Measurements from ENCODE around the gene L3MBTL3. TPM values are rescaled to one million over a fixed set of nuclear protein-coding genes. Genes with fewer than 3 reads are reported as not detected.

Gene L3MBTL3
- polyA plus RNA-seq, 1 of the 3 experiments (the other 2 are of a cell fraction), result 12.6 TPM

DNA sequence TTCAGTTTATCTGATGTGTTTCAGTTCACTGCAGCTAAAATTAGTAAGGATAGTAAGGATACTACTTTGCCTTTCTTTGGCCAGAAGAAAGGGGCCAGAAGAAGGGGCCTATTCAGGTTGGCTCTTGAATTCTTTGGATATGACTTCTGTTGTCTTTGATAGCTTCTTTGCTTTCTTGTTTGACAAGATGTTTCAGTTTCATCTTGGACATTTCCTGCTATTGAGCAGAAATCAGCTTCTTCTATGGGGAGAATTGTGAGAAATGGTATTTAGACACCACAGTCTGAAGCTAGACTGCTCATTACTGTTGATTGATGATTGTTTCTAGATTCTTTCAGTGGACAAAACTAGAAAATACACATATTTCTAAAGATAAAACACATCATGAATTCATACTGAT lies 23.2 kb downstream of the L3MBTL3 start (continued):
- TF ChIP-seq EP300 (IDR thresholded peaks at IDR 0.05; ENCODE audit: borderline replicate concordance in 1 of 2, low read depth in 1 of 2, low read length in 1 of 2), result no peak
- no peak for TF ChIP-seq CHD2 (IDR thresholded peaks at IDR 0.05; ENCODE audit: low read length, partially characterized antibody)
- TF ChIP-seq, protein P1, sequence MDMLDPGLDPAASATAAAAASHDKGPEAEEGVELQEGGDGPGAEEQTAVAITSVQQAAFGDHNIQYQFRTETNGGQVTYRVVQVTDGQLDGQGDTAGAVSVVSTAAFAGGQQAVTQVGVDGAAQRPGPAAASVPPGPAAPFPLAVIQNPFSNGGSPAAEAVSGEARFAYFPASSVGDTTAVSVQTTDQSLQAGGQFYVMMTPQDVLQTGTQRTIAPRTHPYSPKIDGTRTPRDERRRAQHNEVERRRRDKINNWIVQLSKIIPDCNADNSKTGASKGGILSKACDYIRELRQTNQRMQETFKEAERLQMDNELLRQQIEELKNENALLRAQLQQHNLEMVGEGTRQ (IDR thresholded peaks at IDR 0.05; ENCODE audit: borderline replicate concordance, low read depth, low read length), result no peak
- TF ChIP-seq, protein P2, sequence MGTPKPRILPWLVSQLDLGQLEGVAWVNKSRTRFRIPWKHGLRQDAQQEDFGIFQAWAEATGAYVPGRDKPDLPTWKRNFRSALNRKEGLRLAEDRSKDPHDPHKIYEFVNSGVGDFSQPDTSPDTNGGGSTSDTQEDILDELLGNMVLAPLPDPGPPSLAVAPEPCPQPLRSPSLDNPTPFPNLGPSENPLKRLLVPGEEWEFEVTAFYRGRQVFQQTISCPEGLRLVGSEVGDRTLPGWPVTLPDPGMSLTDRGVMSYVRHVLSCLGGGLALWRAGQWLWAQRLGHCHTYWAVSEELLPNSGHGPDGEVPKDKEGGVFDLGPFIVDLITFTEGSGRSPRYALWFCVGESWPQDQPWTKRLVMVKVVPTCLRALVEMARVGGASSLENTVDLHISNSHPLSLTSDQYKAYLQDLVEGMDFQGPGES (IDR thresholded peaks at IDR 0.05; ENCODE audit: low read depth, low read length), result no peak
- TF ChIP-seq TAF1 (IDR thresholded peaks at IDR 0.05; ENCODE audit: borderline replicate concordance, low read depth, low read length), result no peak
- no peak for TF ChIP-seq EZH2phosphoT487 (IDR thresholded peaks at IDR 0.05; ENCODE audit: borderline replicate concordance, low read depth)
- TF ChIP-seq FOXM1 (IDR thresholded peaks at IDR 0.05; ENCODE audit: low read depth), result no peak

DNA sequence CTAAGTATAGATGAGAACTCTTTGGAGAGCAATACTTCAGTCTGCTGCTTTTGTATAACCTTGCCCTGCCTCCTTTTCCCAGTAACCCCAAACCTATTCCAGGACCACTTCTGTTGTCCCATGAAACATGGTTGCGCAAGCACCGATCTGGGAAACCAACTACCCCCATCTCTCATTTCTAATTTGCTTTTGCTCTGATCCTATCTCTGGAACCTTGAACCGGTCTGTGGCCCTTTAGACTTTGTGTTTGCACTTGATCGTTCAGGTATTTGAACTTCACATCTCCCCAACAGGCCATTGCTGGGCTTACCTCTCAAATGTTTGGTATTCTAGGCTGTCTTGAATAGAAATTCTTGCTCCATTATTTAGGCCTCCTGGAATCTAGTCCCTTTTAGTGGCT lies 25.0 kb downstream of the L3MBTL3 start:
- ChIA-PET POLR2A (no interaction called here), CTCF (interaction anchor here (0.9 kb wide), 1 partner anchor 22 kb away, joined by 3 read pairs; no protein-coding TSS in a partner anchor)
- H3K27me3 ChIP-seq (ENCODE audit: insufficient read depth), result no peaks in the 10 kb centered on the region
- no peak overlapping the region for H3K27ac ChIP-seq (ENCODE audit: low read depth in 2 of 2, low read length in 1 of 2)
- WGBS (ENCODE audit: low lambda C conversion rate), result 83% methylated on average over 4 of the region's 4 CpGs
- H3K36me3 ChIP-seq (replicated peaks in 1 of 2; ENCODE audit: control insufficient read depth in 1 of 2, insufficient read depth in 2 of 2, low read length in 1 of 2), result peaks cover 0 to 27% of the 10 kb centered on the region in 2 experiments
- H3K79me2 ChIP-seq (ENCODE audit: insufficient read depth), result peaks cover 38% of the 10 kb centered on the region
- no peaks in the 10 kb centered on the region for H3K9me3 ChIP-seq
- no peaks in the 10 kb centered on the region; the same call in 1 of the 2 replicates for H4K20me1 ChIP-seq (ENCODE audit: insufficient read depth)
- H3K4me2 ChIP-seq, result no peak overlapping the region
- DNase-seq, result no peak
- no peaks in the 10 kb centered on the region for H3K9me2 ChIP-seq
- H3K9ac ChIP-seq, result no peak overlapping the region
- H3K4me1 ChIP-seq (ENCODE audit: control insufficient read depth in 1 of 2, insufficient read depth in 2 of 2, low read depth in 1 of 2, low read length in 1 of 2), result no peaks in the 10 kb centered on the region; a peak in 1 of 4 replicates
- no peak overlapping the region for H3K4me3 ChIP-seq (ENCODE audit: low read depth in 2 of 2, low read length in 1 of 2)
- H2AFZ ChIP-seq (ENCODE audit: low read depth), result no peak overlapping the region
- TF ChIP-seq FOSL2 (IDR thresholded peaks at IDR 0.05; ENCODE audit: borderline replicate concordance, low read depth), result no peak
- peaks cover 7% of the 10 kb centered on the region for H3F3A ChIP-seq (replicated peaks; ENCODE audit: insufficient read depth)

DNA sequence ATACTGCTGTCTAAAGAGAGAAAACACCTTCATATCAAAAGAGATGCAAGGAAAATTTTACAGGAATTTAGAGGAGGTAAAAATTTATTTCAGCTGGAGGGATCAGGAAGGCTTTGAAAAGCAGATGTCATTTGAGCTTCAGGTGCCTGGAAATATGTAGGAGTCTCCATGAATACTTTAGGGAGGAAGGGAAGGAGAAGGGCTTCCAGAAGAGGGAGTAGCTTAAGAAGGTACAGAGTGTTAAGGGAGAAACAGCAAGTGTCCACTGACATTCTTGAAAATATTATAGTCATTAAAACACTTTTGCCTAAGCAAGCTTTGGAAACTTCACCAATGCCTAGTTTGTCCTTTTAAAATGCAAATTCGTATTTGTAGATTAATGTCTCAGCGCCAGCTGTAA lies 27.2 kb downstream of the L3MBTL3 start:
- Histone ChIP-seq H3K27ac (ENCODE audit: low read depth in 2 of 2, low read length in 1 of 2) (no peak overlapping the region), H3F3A (replicated peaks; ENCODE audit: insufficient read depth) (peaks cover 7% of the 10 kb centered on the region), H3K27me3 (ENCODE audit: insufficient read depth) (no peaks in the 10 kb centered on the region), H3K79me2 (ENCODE audit: insufficient read depth) (peaks cover 18% of the 10 kb centered on the region; the same call in 1 of the 2 replicates), H3K36me3 (replicated peaks in 1 of 2; ENCODE audit: control insufficient read depth in 1 of 2, insufficient read depth in 2 of 2, low read length in 1 of 2) (peaks cover 10 to 35% of the 10 kb centered on the region in 2 experiments), H3K4me1 (ENCODE audit: control insufficient read depth in 1 of 2, insufficient read depth in 2 of 2, low read depth in 1 of 2, low read length in 1 of 2) (no peaks in the 10 kb centered on the region; a peak in 1 of 4 replicates), H3K4me2 (no peak overlapping the region), H2AFZ (ENCODE audit: low read depth) (no peak overlapping the region), H4K20me1 (ENCODE audit: insufficient read depth) (no peaks in the 10 kb centered on the region; the same call in 1 of the 2 replicates), H3K9me2 (no peaks in the 10 kb centered on the region), H3K9ac (no peak overlapping the region), H3K9me3 (no peaks in the 10 kb centered on the region), H3K4me3 (ENCODE audit: low read depth in 2 of 2, low read length in 1 of 2) (no peak overlapping the region)
- no peak for DNase-seq
- WGBS (ENCODE audit: low lambda C conversion rate), result 82% methylated on average over 2 of the region's 2 CpGs
- POLR2A ChIA-PET, result no interaction called here
- CTCF ChIA-PET, result no interaction called here
- no peak for TF ChIP-seq RXRA (IDR thresholded peaks at IDR 0.05; ENCODE audit: borderline replicate concordance, low read depth)
- TF ChIP-seq FOXJ3 (CRISPR knock-in tag; IDR thresholded peaks at IDR 0.05), result no peak
- TF ChIP-seq, protein P2 (IDR thresholded peaks at IDR 0.05; ENCODE audit: low read depth, low read length), result no peak
- TF ChIP-seq RAD21 (IDR thresholded peaks at IDR 0.05; ENCODE audit: low read length), result no peak
- no peak for TF ChIP-seq NRF1 (IDR thresholded peaks at IDR 0.05; ENCODE audit: low read depth, low read length)
- TF ChIP-seq MXI1 (IDR thresholded peaks at IDR 0.05; ENCODE audit: low read depth, low read length), result no peak
- TF ChIP-seq, protein P3, sequence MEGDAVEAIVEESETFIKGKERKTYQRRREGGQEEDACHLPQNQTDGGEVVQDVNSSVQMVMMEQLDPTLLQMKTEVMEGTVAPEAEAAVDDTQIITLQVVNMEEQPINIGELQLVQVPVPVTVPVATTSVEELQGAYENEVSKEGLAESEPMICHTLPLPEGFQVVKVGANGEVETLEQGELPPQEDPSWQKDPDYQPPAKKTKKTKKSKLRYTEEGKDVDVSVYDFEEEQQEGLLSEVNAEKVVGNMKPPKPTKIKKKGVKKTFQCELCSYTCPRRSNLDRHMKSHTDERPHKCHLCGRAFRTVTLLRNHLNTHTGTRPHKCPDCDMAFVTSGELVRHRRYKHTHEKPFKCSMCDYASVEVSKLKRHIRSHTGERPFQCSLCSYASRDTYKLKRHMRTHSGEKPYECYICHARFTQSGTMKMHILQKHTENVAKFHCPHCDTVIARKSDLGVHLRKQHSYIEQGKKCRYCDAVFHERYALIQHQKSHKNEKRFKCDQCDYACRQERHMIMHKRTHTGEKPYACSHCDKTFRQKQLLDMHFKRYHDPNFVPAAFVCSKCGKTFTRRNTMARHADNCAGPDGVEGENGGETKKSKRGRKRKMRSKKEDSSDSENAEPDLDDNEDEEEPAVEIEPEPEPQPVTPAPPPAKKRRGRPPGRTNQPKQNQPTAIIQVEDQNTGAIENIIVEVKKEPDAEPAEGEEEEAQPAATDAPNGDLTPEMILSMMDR (IDR thresholded peaks at IDR 0.05), result no peak

Measured in SK-N-SH (cell line).